Measurements from ENCODE around the gene MAP2K5. TPM values are rescaled to one million over a fixed set of nuclear protein-coding genes. Genes with fewer than 3 reads are reported as not detected.

MAP2K5 gene
- total and polyA plus RNA-seq, 10 of the 15 experiments (the other 5 are each of a cell fraction or from before 2014, with no cell fraction given) = 1.3 to 19.4 (median 9.6) TPM

GRCh38 chr15:67680641-67681040 lies 138.1 kb downstream of the MAP2K5 start:
- H3K9me3 ChIP-seq (replicated peaks; ENCODE audit: control insufficient read depth, insufficient read depth, low read length) = peaks cover 4% of the 10 kb centered on the region
- no peaks in the 10 kb centered on the region; a peak in 1 of 4 replicates for H3K36me3 ChIP-seq (ENCODE audit: control insufficient read depth in 2 of 2, insufficient read depth in 2 of 2, low read length in 1 of 2)
- in situ Hi-C loops (cut with MboI) = no loop called here
- intact Hi-C loops (cut with micrococcal nuclease; ENCODE audit: unreplicated experiment) = no loop called here
- no peaks in the 10 kb centered on the region for H3K4me1 ChIP-seq (ENCODE audit: control insufficient read depth, insufficient read depth, low read length)
- ChIA-PET POLR2A (no interaction called here), RAD21 (ENCODE audit: unreplicated experiment) (no interaction called here), SMC1A (ENCODE audit: uncharacterized antibody, unreplicated experiment) (interaction anchor here (1.2 to 1.5 kb wide), 2 partner anchors 10 to 101 kb away, joined by 3 to 7 read pairs; no protein-coding TSS in a partner anchor), CTCF (interaction anchor here (1.0 kb wide), 2 partner anchors 64 to 109 kb away, joined by 3 read pairs; no protein-coding TSS in a partner anchor)
- no peak overlapping the region for H3K27ac ChIP-seq (ENCODE audit: control insufficient read depth, insufficient read depth)
- no TSS peak for BruUV-seq (replicated peaks)
- DNase-seq (ENCODE audit: low read depth, low spot score) (no peak), FAIRE-seq (no peak), ATAC-seq (no peak)
- H2AFZ ChIP-seq (ENCODE audit: control insufficient read depth, low read depth, low read length) = no peak overlapping the region
- H3K27me3 ChIP-seq (replicated peaks in 1 of 2; ENCODE audit: control insufficient read depth in 2 of 2, insufficient read depth in 2 of 2, low read length in 1 of 2) = no peaks in the 10 kb centered on the region
- H3K4me2 ChIP-seq (ENCODE audit: control insufficient read depth, insufficient read depth) = no peak overlapping the region
- 95% methylated on average over 2 of the region's 2 CpGs for WGBS (ENCODE audit: insufficient coverage, insufficient replicate concordance, low lambda C conversion rate, missing lambda C conversion rate)
- H3K79me2 ChIP-seq (ENCODE audit: control insufficient read depth, insufficient read depth, low read length) = no peaks in the 10 kb centered on the region
- H3K4me3 ChIP-seq = no peak overlapping the region
- no peaks in the 10 kb centered on the region for H4K20me1 ChIP-seq (ENCODE audit: control insufficient read depth, insufficient read depth)
- no peak overlapping the region for H3K9ac ChIP-seq (ENCODE audit: control insufficient read depth, insufficient read depth, low read length)
- no peak for TF ChIP-seq HSF1 (IDR thresholded peaks at IDR 0.05; ENCODE audit: low read depth, low read length)
- no peak for TF ChIP-seq NFYA (IDR thresholded peaks at IDR 0.05; ENCODE audit: borderline replicate concordance, low read depth, low read length)
- no peak for TF ChIP-seq YBX1 (IDR thresholded peaks at IDR 0.05)
- no peak for TF ChIP-seq RELB (IDR thresholded peaks at IDR 0.05; ENCODE audit: low read depth)
- no peak for TF ChIP-seq CHD1 (IDR thresholded peaks at IDR 0.05; ENCODE audit: low read depth, low read length)
- no peak for TF ChIP-seq CHD4 (IDR thresholded peaks at IDR 0.05)
- no peak for TF ChIP-seq NFIC (IDR thresholded peaks at IDR 0.05; ENCODE audit: low read depth, low read length)
- TF ChIP-seq GATAD2B (conservative IDR thresholded peaks at IDR 0.05; ENCODE audit: low read depth) = no peak
- TF ChIP-seq, protein P1, sequence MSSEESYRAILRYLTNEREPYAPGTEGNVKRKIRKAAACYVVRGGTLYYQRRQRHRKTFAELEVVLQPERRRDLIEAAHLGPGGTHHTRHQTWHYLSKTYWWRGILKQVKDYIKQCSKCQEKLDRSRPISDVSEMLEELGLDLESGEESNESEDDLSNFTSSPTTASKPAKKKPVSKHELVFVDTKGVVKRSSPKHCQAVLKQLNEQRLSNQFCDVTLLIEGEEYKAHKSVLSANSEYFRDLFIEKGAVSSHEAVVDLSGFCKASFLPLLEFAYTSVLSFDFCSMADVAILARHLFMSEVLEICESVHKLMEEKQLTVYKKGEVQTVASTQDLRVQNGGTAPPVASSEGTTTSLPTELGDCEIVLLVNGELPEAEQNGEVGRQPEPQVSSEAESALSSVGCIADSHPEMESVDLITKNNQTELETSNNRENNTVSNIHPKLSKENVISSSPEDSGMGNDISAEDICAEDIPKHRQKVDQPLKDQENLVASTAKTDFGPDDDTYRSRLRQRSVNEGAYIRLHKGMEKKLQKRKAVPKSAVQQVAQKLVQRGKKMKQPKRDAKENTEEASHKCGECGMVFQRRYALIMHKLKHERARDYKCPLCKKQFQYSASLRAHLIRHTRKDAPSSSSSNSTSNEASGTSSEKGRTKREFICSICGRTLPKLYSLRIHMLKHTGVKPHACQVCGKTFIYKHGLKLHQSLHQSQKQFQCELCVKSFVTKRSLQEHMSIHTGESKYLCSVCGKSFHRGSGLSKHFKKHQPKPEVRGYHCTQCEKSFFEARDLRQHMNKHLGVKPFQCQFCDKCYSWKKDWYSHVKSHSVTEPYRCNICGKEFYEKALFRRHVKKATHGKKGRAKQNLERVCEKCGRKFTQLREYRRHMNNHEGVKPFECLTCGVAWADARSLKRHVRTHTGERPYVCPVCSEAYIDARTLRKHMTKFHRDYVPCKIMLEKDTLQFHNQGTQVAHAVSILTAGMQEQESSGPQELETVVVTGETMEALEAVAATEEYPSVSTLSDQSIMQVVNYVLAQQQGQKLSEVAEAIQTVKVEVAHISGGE (CRISPR knock-in tag; IDR thresholded peaks at IDR 0.05) = no peak
- no peak for TF ChIP-seq CBFB (IDR thresholded peaks at IDR 0.05; ENCODE audit: low read depth)
- TF ChIP-seq RCOR1 (conservative IDR thresholded peaks at IDR 0.05; ENCODE audit: low read depth, low read length) = no peak
- no peak for TF ChIP-seq HDAC2 (IDR thresholded peaks at IDR 0.05)
- TF ChIP-seq, protein P2, sequence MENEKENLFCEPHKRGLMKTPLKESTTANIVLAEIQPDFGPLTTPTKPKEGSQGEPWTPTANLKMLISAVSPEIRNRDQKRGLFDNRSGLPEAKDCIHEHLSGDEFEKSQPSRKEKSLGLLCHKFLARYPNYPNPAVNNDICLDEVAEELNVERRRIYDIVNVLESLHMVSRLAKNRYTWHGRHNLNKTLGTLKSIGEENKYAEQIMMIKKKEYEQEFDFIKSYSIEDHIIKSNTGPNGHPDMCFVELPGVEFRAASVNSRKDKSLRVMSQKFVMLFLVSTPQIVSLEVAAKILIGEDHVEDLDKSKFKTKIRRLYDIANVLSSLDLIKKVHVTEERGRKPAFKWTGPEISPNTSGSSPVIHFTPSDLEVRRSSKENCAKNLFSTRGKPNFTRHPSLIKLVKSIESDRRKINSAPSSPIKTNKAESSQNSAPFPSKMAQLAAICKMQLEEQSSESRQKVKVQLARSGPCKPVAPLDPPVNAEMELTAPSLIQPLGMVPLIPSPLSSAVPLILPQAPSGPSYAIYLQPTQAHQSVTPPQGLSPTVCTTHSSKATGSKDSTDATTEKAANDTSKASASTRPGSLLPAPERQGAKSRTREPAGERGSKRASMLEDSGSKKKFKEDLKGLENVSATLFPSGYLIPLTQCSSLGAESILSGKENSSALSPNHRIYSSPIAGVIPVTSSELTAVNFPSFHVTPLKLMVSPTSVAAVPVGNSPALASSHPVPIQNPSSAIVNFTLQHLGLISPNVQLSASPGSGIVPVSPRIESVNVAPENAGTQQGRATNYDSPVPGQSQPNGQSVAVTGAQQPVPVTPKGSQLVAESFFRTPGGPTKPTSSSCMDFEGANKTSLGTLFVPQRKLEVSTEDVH (IDR thresholded peaks at IDR 0.05; ENCODE audit: low read depth, partially characterized antibody) = no peak

Measured in GM12878 (cell line).